K562 (cell line): Measurements from ENCODE around the gene CAPN7. TPM values are rescaled to one million over a fixed set of nuclear protein-coding genes. Genes with fewer than 3 reads are reported as not detected.

Experiments used
- C11orf30 ChIP-seq: fragments of 450-650 bp; IDR thresholded peaks from 2 replicates; pipeline ENCODE4 v1.6.1; 2016; ENCODE audit warnings: low read depth, mild to moderate bottlenecking
- CBFA2T3 ChIP-seq: fragments of 450-650 bp; IDR thresholded peaks from 2 replicates; pipeline ENCODE4 v1.6.1; 2017
- CHAMP1 ChIP-seq: fragments of 450-650 bp; IDR thresholded peaks from 2 replicates; pipeline ENCODE4 v1.6.1; 2016; ENCODE audit warnings: mild to moderate bottlenecking
- CTCF ChIP-seq, 3 experiments: IDR thresholded peaks in 2 of 3; conservative IDR thresholded peaks in 1 of 3; 2 replicates each; pipeline ENCODE4 v1.5.1; 2011 to 2012; ENCODE audit warnings: low read length in 3 of 3, mild to moderate bottlenecking in 3 of 3, control low read depth in 2 of 3, improper control_type of control experiment in 1 of 3, inconsistent platforms in 1 of 3, low read depth in 1 of 3, mixed read lengths in 1 of 3, moderate library complexity in 1 of 3; ENCODE audit not compliant: insufficient read depth in 2 of 3
- MAFF ChIP-seq: IDR thresholded peaks from 2 replicates; pipeline ENCODE4 v1.6.1; 2012; ENCODE audit warnings: low read length, improper control_type of control experiment
- RBM15 ChIP-seq: fragments of 200-400 bp; formaldehyde crosslinking; IDR thresholded peaks from 2 replicates; pipeline ENCODE4 v1.6.1; 2018; ENCODE audit warnings: mild to moderate bottlenecking, low read length, moderate library complexity; ENCODE audit not compliant: insufficient read depth
- SMC3 ChIP-seq: conservative IDR thresholded peaks from 2 replicates; pipeline ENCODE4 v1.6.1; 2011; ENCODE audit warnings: low read depth, low read length, improper control_type of control experiment; ENCODE audit not compliant: insufficient read depth
- ZNF197 ChIP-seq: fragments of 200-800 bp; sonication (Bioruptor generic); IDR thresholded peaks from 2 replicates; pipeline ENCODE4 v1.6.1; 2016; ENCODE audit warnings: low read depth, missing genetic modification characterization, missing compliant biosample characterization
- ZNF316 ChIP-seq: fragments of 450-650 bp; IDR thresholded peaks from 2 replicates; pipeline ENCODE4 v1.6.1; 2016
- ZNF324 ChIP-seq: fragments of 250-450 bp; sonication (Bioruptor Pico); IDR thresholded peaks from 2 replicates; pipeline ENCODE4 v1.4.0; 2020; ENCODE audit warnings: mild to moderate bottlenecking
- ZNF707 ChIP-seq: fragments of 250-450 bp; sonication (Bioruptor Pico); conservative IDR thresholded peaks from 2 replicates; pipeline ENCODE4 v1.8.0; 2022; ENCODE audit warnings: inconsistent platforms, mild to moderate bottlenecking, moderate library complexity
- polyA plus RNA-seq, 8 experiments: library from polyadenylated mRNA; depleted of rRNA in 4 of 8; stranded (reverse) in 5 of 8; unstranded in 3 of 8; fragments of >200 nt; fragmentation: Nextera tagmentation in 2 of 8; fragmentation: Illumina TruSeq in 1 of 8; extraction: Ambion mirVana in 2 of 8; extraction: Trizol in 1 of 8; gene quantifications; 2 replicates each; pipeline versions ENCODE4 v1.2.1 to v1.2.3, GENCODE V29; 2011 to 2014; ENCODE audit warnings: inconsistent platforms in 1 of 8, missing spikeins in 1 of 8
- total RNA-seq, 7 experiments: library from RNA; depleted of rRNA in 6 of 7; stranded (reverse); fragments of >200 nt in 6 of 7; fragmentation: Illumina TruSeq in 2 of 7; extraction: Trizol in 2 of 7; gene quantifications; 2 replicates each; pipeline versions ENCODE4 v1.2.1 to v1.2.3, GENCODE V29; 2011 to 2021; ENCODE audit warnings: low replicate concordance in 1 of 7
- TF ChIP-seq, protein P1 (sequence below), 2 experiments: fragments of 450-650 bp; formaldehyde crosslinking in 1 of 2; IDR thresholded peaks; 2 replicates each; pipeline versions ENCODE4 v1.4.0 to v1.6.1; 2014 to 2020; ENCODE audit warnings: mild to moderate bottlenecking in 2 of 2, borderline replicate concordance in 1 of 2, low read depth in 1 of 2
- TF ChIP-seq, protein P2 (sequence below): IDR thresholded peaks from 3 replicates; pipeline ENCODE4 v1.6.1; 2011; ENCODE audit warnings: borderline replicate concordance, mild to moderate bottlenecking; ENCODE audit not compliant: insufficient read length, insufficient read depth

The CAPN7 gene
- total and polyA plus RNA-seq, 9 of the 15 experiments (the other 6 are each of a cell fraction or from before 2014, with no cell fraction given): 6.5 to 42.7 (median 32.7) TPM

DNA sequence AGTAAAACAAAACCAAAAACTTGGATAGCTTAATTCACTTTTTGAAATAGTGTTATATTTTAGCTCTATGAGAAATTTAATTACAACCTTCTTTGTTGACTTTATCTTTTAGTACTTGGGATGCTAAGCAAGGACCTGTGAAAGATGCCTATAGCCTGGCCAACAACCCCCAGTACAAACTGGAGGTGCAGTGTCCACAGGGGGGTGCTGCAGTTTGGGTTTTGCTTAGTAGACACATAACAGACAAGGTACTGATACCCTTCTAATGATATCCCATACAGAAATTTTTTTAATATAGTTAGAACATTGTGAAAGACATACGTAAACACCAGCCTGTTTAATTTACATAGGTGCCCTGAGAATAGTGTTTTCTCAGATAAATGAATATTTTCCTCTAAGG is 35.3 kb downstream of the CAPN7 start (continued):
- TF ChIP-seq, protein P1, sequence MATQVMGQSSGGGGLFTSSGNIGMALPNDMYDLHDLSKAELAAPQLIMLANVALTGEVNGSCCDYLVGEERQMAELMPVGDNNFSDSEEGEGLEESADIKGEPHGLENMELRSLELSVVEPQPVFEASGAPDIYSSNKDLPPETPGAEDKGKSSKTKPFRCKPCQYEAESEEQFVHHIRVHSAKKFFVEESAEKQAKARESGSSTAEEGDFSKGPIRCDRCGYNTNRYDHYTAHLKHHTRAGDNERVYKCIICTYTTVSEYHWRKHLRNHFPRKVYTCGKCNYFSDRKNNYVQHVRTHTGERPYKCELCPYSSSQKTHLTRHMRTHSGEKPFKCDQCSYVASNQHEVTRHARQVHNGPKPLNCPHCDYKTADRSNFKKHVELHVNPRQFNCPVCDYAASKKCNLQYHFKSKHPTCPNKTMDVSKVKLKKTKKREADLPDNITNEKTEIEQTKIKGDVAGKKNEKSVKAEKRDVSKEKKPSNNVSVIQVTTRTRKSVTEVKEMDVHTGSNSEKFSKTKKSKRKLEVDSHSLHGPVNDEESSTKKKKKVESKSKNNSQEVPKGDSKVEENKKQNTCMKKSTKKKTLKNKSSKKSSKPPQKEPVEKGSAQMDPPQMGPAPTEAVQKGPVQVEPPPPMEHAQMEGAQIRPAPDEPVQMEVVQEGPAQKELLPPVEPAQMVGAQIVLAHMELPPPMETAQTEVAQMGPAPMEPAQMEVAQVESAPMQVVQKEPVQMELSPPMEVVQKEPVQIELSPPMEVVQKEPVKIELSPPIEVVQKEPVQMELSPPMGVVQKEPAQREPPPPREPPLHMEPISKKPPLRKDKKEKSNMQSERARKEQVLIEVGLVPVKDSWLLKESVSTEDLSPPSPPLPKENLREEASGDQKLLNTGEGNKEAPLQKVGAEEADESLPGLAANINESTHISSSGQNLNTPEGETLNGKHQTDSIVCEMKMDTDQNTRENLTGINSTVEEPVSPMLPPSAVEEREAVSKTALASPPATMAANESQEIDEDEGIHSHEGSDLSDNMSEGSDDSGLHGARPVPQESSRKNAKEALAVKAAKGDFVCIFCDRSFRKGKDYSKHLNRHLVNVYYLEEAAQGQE (IDR thresholded peaks at IDR 0.05; ENCODE audit: borderline replicate concordance): peak; percentile 47; the same call in 1 of the 2 replicates
- TF ChIP-seq, protein P1 (CRISPR knock-in tag; IDR thresholded peaks at IDR 0.05; ENCODE audit: low read depth): no peak
- TF ChIP-seq ZNF707 (CRISPR knock-in tag) (no peak), C11orf30 (peak; percentile 44; the same call in 1 of the 2 replicates), ZNF316 (peak; percentile 70), CHAMP1 (no peak), RBM15 (no peak), SMC3 (peak; percentile 63; the same call in 1 of the 2 replicates), MAFF (peak; percentile 29; the same call in 1 of the 2 replicates), CBFA2T3 (no peak), ZNF324 (no peak), ZNF197 (CRISPR knock-in tag) (no peak), CTCF (IDR thresholded peaks at IDR 0.05 in 2 of 3, conservative IDR thresholded peaks at IDR 0.05 in 1 of 3; ENCODE audit: insufficient read depth in 2 of 3, low read depth in 1 of 3, low read length in 3 of 3) (peak; percentile 60 to 75 (median 66))
- TF ChIP-seq, protein P2, sequence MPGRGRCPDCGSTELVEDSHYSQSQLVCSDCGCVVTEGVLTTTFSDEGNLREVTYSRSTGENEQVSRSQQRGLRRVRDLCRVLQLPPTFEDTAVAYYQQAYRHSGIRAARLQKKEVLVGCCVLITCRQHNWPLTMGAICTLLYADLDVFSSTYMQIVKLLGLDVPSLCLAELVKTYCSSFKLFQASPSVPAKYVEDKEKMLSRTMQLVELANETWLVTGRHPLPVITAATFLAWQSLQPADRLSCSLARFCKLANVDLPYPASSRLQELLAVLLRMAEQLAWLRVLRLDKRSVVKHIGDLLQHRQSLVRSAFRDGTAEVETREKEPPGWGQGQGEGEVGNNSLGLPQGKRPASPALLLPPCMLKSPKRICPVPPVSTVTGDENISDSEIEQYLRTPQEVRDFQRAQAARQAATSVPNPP: no peak
